GM12892 (cell line): ENCODE results near the gene CDH4.

Experiments
- DNase-seq: peaks from one replicate; pipeline ENCODE4 v3.0.0; 2011; ENCODE audit not compliant: insufficient read length
- FAIRE-seq: peaks from 2 replicates; lab custom pipeline; 2011; peaks lifted over from hg19 to GRCh38; lab: Jason Lieb, UNC
- POLR2A ChIP-seq: IDR thresholded peaks from 2 replicates; pipeline ENCODE4 v1.6.1; 2011; ENCODE audit warnings: low read depth, low read length, control low read depth
- POLR2AphosphoS5 ChIP-seq: IDR thresholded peaks from 2 replicates; pipeline ENCODE4 v1.6.1; 2011; ENCODE audit warnings: low read depth, low read length, control low read depth
- TAF1 ChIP-seq: IDR thresholded peaks from 2 replicates; pipeline ENCODE4 v1.6.1; 2011; ENCODE audit warnings: low read depth, mild to moderate bottlenecking, control low read depth, low read length, borderline replicate concordance

The CDH4 gene

GRCh38 chr20:61355585-61355984 lies 103.5 kb downstream of the CDH4 start:
- no peak for DNase-seq
- TF ChIP-seq POLR2A (no peak), TAF1 (no peak), POLR2AphosphoS5 (no peak)
- no peak for FAIRE-seq

DNA sequence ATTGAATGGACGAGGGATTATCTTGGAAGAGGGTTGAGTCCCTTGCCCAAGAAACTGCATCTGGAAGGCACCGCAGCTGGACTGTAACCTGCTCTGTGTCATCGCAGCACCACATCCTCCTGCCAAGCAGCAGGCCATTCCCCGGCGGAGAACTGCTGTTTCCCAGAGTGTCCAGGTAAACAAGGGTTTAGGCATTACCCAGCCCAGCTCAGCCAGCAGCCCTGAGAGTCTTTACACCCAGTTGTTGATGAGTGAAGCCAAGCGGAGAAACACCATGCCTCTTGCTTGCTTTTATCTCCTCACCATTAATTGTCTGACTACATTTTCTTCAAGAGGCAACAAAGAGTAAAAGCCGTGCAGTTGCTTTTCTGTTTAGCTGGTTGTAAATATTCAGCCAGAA lies 104.1 kb downstream of the CDH4 start:
- no peak for FAIRE-seq
- TF ChIP-seq POLR2A (no peak), TAF1 (no peak), POLR2AphosphoS5 (no peak)
- no peak for DNase-seq

DNA sequence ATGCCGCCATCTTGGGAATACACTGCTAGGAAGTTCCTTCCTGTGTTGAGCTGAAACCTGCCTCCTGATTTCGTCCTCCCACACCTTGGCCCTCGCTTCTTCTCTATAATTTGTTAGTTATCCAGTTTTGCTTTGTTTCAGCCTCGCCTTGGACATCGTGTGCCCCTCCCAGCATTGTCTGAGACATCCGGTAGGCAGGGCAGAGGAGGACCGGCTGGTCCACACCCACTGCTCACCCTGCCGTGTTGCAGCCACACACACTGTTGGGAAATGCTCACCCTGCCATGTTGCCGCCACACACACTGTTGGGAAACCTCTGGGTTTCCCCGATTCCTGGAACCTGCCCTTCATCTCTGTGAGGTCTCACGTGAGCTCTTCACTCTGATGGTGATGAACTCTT lies 105.1 kb downstream of the CDH4 start:
- no peak for DNase-seq
- no peak for FAIRE-seq
- TF ChIP-seq POLR2A, result no peak
- no peak for TF ChIP-seq TAF1
- TF ChIP-seq POLR2AphosphoS5, result no peak

GRCh38 chr20:61359254-61359653 lies 107.2 kb downstream of the CDH4 start:
- no peak for TF ChIP-seq POLR2AphosphoS5
- no peak for TF ChIP-seq TAF1
- no peak for DNase-seq
- no peak for FAIRE-seq

DNA sequence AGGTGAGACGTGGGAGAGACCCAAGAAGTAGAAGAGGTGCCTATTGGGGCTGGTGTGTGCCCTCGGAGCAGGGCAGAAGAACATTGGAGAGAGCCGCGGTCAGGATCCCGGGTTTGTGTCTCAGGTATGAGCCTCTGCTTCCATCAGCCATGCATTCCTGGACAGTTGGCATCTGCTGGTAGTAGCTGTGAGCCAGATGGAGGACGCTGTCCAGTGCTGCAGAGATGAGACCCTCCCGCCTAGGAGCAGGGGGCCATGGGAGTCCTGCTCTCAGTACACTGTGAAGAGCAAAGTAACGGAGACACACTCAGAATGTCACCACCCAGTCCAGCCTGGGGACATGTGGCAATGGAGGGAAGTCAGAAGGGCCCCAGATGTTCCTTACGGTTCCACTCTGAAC lies 108.2 kb downstream of the CDH4 start:
- FAIRE-seq (no peak), DNase-seq (no peak)
- no peak for TF ChIP-seq TAF1
- TF ChIP-seq POLR2AphosphoS5, result no peak
- TF ChIP-seq POLR2A, result no peak

- no peak for FAIRE-seq
- TF ChIP-seq POLR2AphosphoS5, result no peak
- TF ChIP-seq POLR2A, result no peak
- no peak for TF ChIP-seq TAF1
- no peak for DNase-seq
These were observed 108.9 kb downstream of the CDH4 start for GRCh38 chr20:61360940-61361339.

DNA sequence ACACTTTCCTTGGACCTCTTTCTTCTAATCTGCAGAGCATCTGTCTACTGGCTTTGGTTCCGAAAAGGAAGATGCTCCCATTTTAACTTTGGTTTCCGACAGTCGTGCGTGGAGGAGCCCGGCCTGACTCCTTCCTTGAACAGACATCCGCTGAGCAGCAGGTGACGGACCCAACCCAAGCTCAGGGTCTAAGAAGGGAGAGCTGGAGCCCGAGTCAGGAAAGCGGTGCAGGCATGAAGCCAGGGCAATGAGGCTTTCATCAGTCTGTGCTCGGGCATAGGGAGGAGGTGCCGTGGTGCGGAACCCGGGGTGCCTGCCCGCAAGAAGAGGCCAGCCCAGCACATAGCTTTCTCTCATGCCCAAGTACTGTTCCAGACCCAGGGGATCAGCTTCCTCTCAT lies 109.4 kb downstream of the CDH4 start:
- DNase-seq (no peak), FAIRE-seq (no peak)
- no peak for TF ChIP-seq TAF1

DNA sequence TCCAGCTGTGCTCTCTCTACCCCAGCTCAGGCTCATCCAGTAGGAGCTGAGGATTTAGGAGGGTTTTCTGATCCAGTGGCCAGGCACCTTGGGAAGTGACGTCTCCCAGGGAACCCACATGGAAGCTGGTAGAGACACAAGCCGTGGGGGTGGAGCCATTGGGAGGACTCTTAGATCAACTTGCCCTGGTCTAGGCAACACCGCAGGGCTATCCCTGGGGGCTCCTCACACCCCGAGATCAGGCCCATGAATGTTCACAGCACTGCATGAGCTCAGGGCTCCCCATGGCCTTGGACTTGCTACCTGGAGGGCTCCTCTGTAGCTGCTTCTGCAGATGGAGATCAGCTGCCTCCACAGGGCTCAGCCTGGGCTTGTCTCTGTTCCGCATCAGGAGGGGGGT lies 112.1 kb downstream of the CDH4 start:
- no peak for FAIRE-seq
- no peak for DNase-seq
- TF ChIP-seq TAF1 (no peak), POLR2AphosphoS5 (no peak), POLR2A (no peak)

GRCh38 chr20:61366914-61367313 lies 114.9 kb downstream of the CDH4 start:
- no peak for FAIRE-seq
- TF ChIP-seq POLR2AphosphoS5, result no peak
- TF ChIP-seq POLR2A, result no peak
- TF ChIP-seq TAF1, result no peak

GRCh38 chr20:61369731-61370520 lies 117.9 kb downstream of the CDH4 start:
- DNase-seq (no peak), FAIRE-seq (no peak)
- TF ChIP-seq POLR2A (no peak), TAF1 (no peak), POLR2AphosphoS5 (no peak)

More at GRCh38 chr20:61366914-61367313, 114.9 kb downstream of the CDH4 start:
- no peak for DNase-seq

DNA sequence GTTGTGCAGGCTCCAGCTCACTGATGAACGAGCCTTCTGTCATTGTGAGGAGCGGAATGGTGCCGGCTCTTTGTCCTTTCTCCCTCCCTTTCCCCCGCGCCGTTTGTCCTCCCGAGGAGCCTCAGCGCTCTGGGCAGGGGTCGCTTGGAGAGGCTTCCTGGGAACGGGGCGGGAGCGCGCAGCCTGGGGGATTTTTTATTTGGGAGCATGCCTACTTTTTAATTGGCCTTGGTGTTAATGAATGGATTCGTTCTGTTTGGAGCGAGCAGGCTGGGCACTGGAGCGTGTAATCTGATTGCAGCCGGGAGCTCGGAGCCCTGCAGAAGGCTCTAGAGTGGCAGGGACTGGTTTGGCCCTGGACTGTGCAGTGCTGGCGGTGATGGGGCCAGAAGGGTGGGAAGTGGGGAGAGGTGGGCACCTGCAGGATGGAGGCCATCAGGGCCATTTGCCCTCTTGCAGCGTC lies 118.8 kb downstream of the CDH4 start:
- DNase-seq, result no peak
- TF ChIP-seq TAF1 (no peak), POLR2AphosphoS5 (no peak), POLR2A (no peak)
- no peak for FAIRE-seq

- DNase-seq (no peak), FAIRE-seq (no peak)
These were observed 119.6 kb downstream of the CDH4 start for GRCh38 chr20:61371501-61372136.

More at GRCh38 chr20:61371501-61372136, 119.6 kb downstream of the CDH4 start:
- TF ChIP-seq POLR2AphosphoS5, result no peak
